HEK293 (cell line): Measurements from ENCODE around the gene ANGPTL4.

Experiments used
- CTCF ChIP-seq: fragments of 450-650 bp; formaldehyde crosslinking; IDR thresholded peaks from 2 replicates; pipeline ENCODE4 v1.5.1; 2016; ENCODE audit warnings: missing biosample characterization, missing genetic modification characterization
- ZBTB26 ChIP-seq: fragments of 450-650 bp; formaldehyde crosslinking; optimal IDR thresholded peaks from 2 replicates; pipeline ENCODE3; 2016; ENCODE audit warnings: missing biosample characterization, mild to moderate bottlenecking, missing genetic modification characterization
- ZBTB7A ChIP-seq: fragments of 450-650 bp; formaldehyde crosslinking; IDR thresholded peaks from 2 replicates; pipeline ENCODE4 v1.5.1; 2016; ENCODE audit warnings: low read depth, missing biosample characterization, missing genetic modification characterization
- ZFHX2 ChIP-seq: fragments of 450-650 bp; formaldehyde crosslinking; conservative IDR thresholded peaks from 2 replicates; pipeline ENCODE4 v1.5.1; 2016; ENCODE audit warnings: missing biosample characterization, missing genetic modification characterization
- ZFP37 ChIP-seq: fragments of 450-650 bp; formaldehyde crosslinking; IDR thresholded peaks from 2 replicates; pipeline ENCODE4 v1.5.1; 2016; ENCODE audit warnings: missing biosample characterization, missing genetic modification characterization
- ZNF280D ChIP-seq: fragments of 450-650 bp; formaldehyde crosslinking; IDR thresholded peaks from 2 replicates; pipeline ENCODE4 v1.5.1; 2016; ENCODE audit warnings: missing biosample characterization, missing genetic modification characterization
- ZNF350 ChIP-seq: fragments of 450-650 bp; formaldehyde crosslinking; IDR thresholded peaks from 2 replicates; pipeline ENCODE4 v1.5.0; 2017; ENCODE audit warnings: missing biosample characterization, mild to moderate bottlenecking, missing genetic modification characterization

GRCh38 chr19:8366121-8366581, 2.2 kb downstream of the ANGPTL4 start:
- TF ChIP-seq CTCF (tag by site-specific recombination), result no peak
- no peak for TF ChIP-seq ZBTB7A (tag by site-specific recombination)
- no peak for TF ChIP-seq ZFP37 (tag by site-specific recombination)
- no peak for TF ChIP-seq ZNF350 (tag by site-specific recombination)
- no peak for TF ChIP-seq ZFHX2 (tag by site-specific recombination)
- no peak for TF ChIP-seq ZNF280D (tag by site-specific recombination)
- TF ChIP-seq ZBTB26 (tag by site-specific recombination), result no peak
